ENCODE data around the gene KRTAP20-3. TPM values are rescaled to one million over a fixed set of nuclear protein-coding genes. Genes with fewer than 3 reads are reported as not detected.

KRTAP20-3 gene
- total RNA-seq, 1 donor from 2014 or later, result not detected

- TF ChIP-seq, protein P1, sequence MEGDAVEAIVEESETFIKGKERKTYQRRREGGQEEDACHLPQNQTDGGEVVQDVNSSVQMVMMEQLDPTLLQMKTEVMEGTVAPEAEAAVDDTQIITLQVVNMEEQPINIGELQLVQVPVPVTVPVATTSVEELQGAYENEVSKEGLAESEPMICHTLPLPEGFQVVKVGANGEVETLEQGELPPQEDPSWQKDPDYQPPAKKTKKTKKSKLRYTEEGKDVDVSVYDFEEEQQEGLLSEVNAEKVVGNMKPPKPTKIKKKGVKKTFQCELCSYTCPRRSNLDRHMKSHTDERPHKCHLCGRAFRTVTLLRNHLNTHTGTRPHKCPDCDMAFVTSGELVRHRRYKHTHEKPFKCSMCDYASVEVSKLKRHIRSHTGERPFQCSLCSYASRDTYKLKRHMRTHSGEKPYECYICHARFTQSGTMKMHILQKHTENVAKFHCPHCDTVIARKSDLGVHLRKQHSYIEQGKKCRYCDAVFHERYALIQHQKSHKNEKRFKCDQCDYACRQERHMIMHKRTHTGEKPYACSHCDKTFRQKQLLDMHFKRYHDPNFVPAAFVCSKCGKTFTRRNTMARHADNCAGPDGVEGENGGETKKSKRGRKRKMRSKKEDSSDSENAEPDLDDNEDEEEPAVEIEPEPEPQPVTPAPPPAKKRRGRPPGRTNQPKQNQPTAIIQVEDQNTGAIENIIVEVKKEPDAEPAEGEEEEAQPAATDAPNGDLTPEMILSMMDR (IDR thresholded peaks at IDR 0.05), result no peak
These were observed 37.9 kb downstream of the KRTAP20-3 start for GRCh38 chr21:30680586-30680985.

GRCh38 chr21:30684506-30684905 is 41.8 kb downstream of the KRTAP20-3 start:
- intact Hi-C loops (cut with DNase I), result no loop called here
- no peak for ATAC-seq

More at GRCh38 chr21:30680586-30680985, 37.9 kb downstream of the KRTAP20-3 start:
- no peak for ATAC-seq
- intact Hi-C loops (cut with DNase I), result no loop called here
- H3K4me1 ChIP-seq, result no peaks in the 10 kb centered on the region
- no peaks in the 10 kb centered on the region for H3K9me3 ChIP-seq
- no peaks in the 10 kb centered on the region for H3K27me3 ChIP-seq
- no peak overlapping the region for H3K4me3 ChIP-seq
- H3K36me3 ChIP-seq, result no peaks in the 10 kb centered on the region
- H3K27ac ChIP-seq, result no peak overlapping the region
- DNase-seq, result no peak

GRCh38 chr21:30689822-30690221 is 47.2 kb downstream of the KRTAP20-3 start:
- Histone ChIP-seq H3K4me3 (no peak overlapping the region), H3K9me3 (no peaks in the 10 kb centered on the region), H3K36me3 (no peaks in the 10 kb centered on the region), H3K4me1 (no peaks in the 10 kb centered on the region), H3K27me3 (no peaks in the 10 kb centered on the region), H3K27ac (no peak overlapping the region)
- ATAC-seq (no peak), DNase-seq (no peak)
- TF ChIP-seq, protein P1 (IDR thresholded peaks at IDR 0.05), result no peak
- intact Hi-C loops (cut with DNase I), result no loop called here

More at GRCh38 chr21:30684506-30684905, 41.8 kb downstream of the KRTAP20-3 start:
- H3K4me3 ChIP-seq, result no peak overlapping the region
- no peaks in the 10 kb centered on the region for H3K36me3 ChIP-seq
- no peak overlapping the region for H3K27ac ChIP-seq
- H3K9me3 ChIP-seq, result no peaks in the 10 kb centered on the region
- no peak for DNase-seq
- H3K4me1 ChIP-seq, result no peaks in the 10 kb centered on the region
- TF ChIP-seq, protein P1 (IDR thresholded peaks at IDR 0.05), result no peak
- H3K27me3 ChIP-seq, result no peaks in the 10 kb centered on the region

Other genes with a start within 250 kb of the KRTAP20-3 start
- not detected for gene KRTAP13-1, start 246.8 kb upstream of the KRTAP20-3 start, total RNA-seq
- not detected for gene KRTAP13-3, start 216.9 kb upstream of the KRTAP20-3 start, total RNA-seq
- not detected for gene KRTAP13-4, start 212.6 kb upstream of the KRTAP20-3 start, total RNA-seq
- not detected for gene KRTAP15-1, start 202.6 kb upstream of the KRTAP20-3 start, total RNA-seq
- gene KRTAP19-1, start 162.5 kb upstream of the KRTAP20-3 start, total RNA-seq, result not detected
- not detected for gene KRTAP19-2, start 155.4 kb upstream of the KRTAP20-3 start, total RNA-seq
- gene KRTAP19-3, start 150.9 kb upstream of the KRTAP20-3 start, total RNA-seq, result not detected
- not detected for gene KRTAP19-4, start 145.7 kb upstream of the KRTAP20-3 start, total RNA-seq
- not detected for gene KRTAP19-5, start 140.7 kb upstream of the KRTAP20-3 start, total RNA-seq
- gene KRTAP19-6, start 101.0 kb upstream of the KRTAP20-3 start, total RNA-seq, result not detected
- gene KRTAP19-7, start 81.5 kb upstream of the KRTAP20-3 start, total RNA-seq, result not detected
- not detected for gene KRTAP22-2, start 52.5 kb upstream of the KRTAP20-3 start, total RNA-seq
- gene KRTAP6-3, start 50.4 kb upstream of the KRTAP20-3 start, total RNA-seq, result not detected
- gene KRTAP6-2, start 44.0 kb upstream of the KRTAP20-3 start, total RNA-seq, result not detected
- not detected for gene KRTAP22-1, start 41.8 kb upstream of the KRTAP20-3 start, total RNA-seq
- not detected for gene KRTAP6-1, start 28.9 kb upstream of the KRTAP20-3 start, total RNA-seq
- gene KRTAP20-1, start 26.4 kb upstream of the KRTAP20-3 start, total RNA-seq, result not detected
- gene KRTAP20-4, start 22.2 kb upstream of the KRTAP20-3 start, total RNA-seq, result not detected
- not detected for gene KRTAP20-2, start 7.7 kb upstream of the KRTAP20-3 start, total RNA-seq
- not detected for gene KRTAP21-3, start 75.9 kb downstream of the KRTAP20-3 start, total RNA-seq
- gene KRTAP21-2, start 104.4 kb downstream of the KRTAP20-3 start, total RNA-seq, result not detected
- gene KRTAP21-1, start 112.6 kb downstream of the KRTAP20-3 start, total RNA-seq, result not detected
- not detected for gene KRTAP8-1, start 170.4 kb downstream of the KRTAP20-3 start, total RNA-seq
- gene KRTAP7-1, start 186.9 kb downstream of the KRTAP20-3 start, total RNA-seq, result not detected
- gene KRTAP11-1, start 238.7 kb downstream of the KRTAP20-3 start, total RNA-seq, result not detected

Data from upper lobe of right lung (tissue), 1 donor.